ENCODE data around the gene MRPL57.
"Not testable (repeated sequence)": the region's sequence is repeated elsewhere in the genome, so short reads cannot be mapped to it uniquely, and the experiment has no call there.

The MRPL57 gene

DNA sequence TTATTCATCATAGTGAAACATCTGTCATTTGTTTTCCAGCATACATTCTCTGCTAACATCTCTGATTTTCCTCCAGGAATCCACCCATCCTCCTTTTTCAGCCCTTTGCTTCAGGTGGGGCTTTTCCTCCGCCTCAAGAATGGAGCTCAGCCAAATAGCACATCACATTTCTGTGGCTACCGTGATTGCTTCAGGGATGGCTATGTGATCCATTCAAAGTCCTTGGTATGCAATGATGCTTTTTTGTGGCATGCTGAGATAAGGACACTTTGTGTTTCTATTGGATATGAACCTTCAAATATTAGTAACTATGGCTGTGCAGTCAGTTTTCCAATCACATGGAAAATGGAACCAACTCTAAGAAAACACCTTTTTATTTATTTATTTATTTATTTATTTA lies 18.3 kb downstream of the MRPL57 start:
- not testable (repeated sequence) for DNase-seq (ENCODE audit: low read depth in 4 of 4, low spot score in 1 of 4)

- DNase-seq (ENCODE audit: low read depth in 4 of 4, low spot score in 1 of 4), result not testable (repeated sequence)
Measured at GRCh38 chr13:21197606-21198225, 21.3 kb downstream of the MRPL57 start.

DNA sequence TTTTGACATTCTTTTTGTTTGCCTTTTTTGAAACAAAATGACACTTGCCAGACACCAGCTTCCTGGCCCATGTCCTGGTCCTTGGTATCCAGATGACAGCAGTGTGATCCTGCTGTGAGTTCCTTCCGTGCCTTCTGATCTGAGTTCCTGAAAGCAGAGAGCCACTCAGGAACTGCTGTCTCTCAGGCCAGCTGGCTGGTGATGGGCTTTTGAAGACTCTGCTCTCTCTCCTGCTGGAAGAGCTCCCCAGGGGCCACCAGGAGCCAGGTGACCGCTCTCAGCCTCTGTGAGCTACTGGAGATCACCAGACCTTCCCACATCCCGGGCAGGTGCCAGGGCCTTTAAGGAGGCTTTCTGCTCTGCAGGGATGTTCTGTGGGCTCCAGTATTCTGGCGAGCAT lies 21.9 kb downstream of the MRPL57 start:
- DNase-seq (ENCODE audit: low read depth in 4 of 4, low spot score in 1 of 4), result not testable (repeated sequence)

- not testable (repeated sequence) for DNase-seq (ENCODE audit: low read depth in 4 of 4, low spot score in 1 of 4)
Measured at GRCh38 chr13:21201456-21202190, 25.2 kb downstream of the MRPL57 start.

DNA sequence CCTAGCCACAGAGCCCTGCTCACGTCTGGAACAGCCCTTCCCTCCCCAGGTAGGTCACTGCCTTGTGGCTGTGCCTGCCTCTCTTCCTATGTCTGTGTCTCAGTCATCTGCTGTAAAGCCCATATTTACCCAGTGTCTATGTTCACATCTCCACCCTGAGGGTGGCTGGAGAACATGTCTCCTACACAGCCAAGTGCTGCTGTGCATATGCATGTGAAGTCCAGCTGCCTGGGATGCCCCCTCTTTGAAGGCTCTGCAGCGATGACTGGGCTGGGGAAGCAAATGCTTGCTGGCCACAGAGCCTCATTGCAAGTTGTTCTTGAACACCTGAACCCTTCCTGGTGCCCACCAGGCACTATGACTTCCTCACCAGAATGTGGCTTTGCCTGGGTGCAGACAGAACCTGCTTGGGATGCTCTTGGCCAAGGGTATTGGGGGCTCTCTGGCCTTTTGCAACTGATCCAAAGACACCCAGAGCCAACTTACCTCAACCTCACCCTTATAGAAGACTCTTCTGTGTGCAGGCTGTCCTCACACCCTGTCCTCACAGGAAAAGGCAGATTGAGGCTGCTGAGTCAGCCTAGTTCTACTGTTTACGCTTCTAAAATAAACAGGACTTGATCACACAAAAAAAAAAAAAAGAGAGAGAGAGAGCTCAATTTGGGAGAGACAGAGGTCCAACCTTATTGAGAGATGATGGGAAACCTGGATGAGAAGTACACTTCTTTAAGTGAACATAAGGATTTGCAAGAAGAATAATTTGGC lies 26.5 kb downstream of the MRPL57 start:
- no peak for DNase-seq (ENCODE audit: low read depth in 4 of 4, low spot score in 1 of 4)

DNA sequence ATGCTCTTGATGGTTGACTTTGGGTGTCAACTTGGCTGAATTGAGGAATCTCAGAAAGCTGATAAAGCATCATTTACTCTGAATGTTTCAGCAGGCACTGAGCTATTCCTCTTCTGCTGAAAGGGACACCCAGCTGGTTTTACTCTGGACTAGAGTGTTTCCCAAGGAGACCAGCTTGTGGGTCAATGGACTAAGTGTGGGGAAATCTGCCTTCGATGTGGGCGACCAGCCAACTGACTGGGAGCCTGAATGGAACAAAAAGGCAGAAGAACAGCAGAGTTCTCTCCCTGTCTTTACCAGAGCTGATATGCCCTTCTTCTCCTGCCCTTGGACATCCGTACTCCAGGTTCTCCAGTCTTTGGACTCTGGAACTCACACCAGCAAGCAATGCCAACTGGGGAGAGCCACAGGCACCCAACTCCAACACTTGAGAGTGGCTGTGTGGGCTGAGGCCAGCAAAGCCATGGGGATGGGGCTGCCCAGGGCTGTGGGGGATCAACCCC lies 32.2 kb downstream of the MRPL57 start:
- no peak for DNase-seq (ENCODE audit: low read depth in 4 of 4, low spot score in 1 of 4)

GRCh38 chr13:21212138-21212775 lies 35.8 kb downstream of the MRPL57 start:
- DNase-seq (ENCODE audit: low read depth in 4 of 4, low spot score in 1 of 4), result no peak

GRCh38 chr13:21215419-21215818 lies 39.0 kb downstream of the MRPL57 start:
- DNase-seq (ENCODE audit: low read depth in 4 of 4, low spot score in 1 of 4), result not testable (repeated sequence)

DNA sequence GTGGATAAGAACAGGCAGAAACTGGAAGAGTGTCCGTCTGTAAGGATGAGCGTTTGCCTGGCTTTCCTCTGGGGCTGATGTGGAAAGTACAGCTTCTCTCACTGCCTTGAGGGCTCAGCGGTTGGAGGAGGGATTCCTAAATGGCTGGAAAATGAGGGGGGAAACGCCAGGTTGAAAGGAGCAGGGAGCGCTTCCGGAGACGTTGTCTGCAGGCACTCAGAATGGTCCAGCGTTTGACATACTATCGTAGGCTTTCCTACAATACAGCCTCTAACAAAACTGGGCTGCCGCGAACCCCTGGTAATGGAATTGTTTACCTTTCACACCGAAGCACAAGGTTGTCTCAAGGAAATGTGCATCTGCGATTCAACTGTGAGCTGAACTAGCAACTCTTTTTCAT lies 39.9 kb downstream of the MRPL57 start:
- DNase-seq (ENCODE audit: low read depth in 4 of 4, low spot score in 1 of 4), result no peak

DNA sequence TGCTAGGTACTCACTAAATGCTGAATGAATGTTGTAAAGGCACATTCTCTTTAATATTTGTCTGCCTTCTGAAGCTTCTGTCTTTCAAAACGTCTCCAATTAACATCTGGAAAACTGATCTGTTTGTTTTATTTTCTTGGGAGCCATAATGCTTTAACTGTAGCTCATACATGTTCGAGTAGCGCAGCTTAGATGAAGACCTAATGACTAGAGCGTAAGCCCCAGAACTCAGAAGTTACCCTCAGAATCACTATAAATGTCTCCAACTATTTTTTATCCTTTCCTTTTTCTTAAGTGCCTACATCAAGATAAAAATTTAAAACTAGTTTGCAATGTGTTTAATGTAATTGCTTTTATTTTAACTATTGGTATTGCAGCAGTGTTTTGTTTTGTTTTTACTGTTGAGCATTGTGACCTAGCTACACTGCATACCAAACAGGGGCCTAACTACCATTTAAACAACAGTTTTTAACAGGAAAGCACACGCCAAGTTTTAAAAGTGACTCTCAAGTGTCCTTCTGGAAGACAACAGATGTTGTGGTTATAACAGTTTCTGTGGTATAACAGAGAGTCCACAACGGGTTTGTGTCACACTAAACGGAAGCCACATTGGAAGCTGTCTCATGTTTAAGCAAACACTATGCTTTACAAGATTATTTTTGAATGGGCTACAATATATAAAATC lies 42.0 kb downstream of the MRPL57 start:
- no peak for DNase-seq (ENCODE audit: low read depth in 4 of 4, low spot score in 1 of 4)

DNA sequence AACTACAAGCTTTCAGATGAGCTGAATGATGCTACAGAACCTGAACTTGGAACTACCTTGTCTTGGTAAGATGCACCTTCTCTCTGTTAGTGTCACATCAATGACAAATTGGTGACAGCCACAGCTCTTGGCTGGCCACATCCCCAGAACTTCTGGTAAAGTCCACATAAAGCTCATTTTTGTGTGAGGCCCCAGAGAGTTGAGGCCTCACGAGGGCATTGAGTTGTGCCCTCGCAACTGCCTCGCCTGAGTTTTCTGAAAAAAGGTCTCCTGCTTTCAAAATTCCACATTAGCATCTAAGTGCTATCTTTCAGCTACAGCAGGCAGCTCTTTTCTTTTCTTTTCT lies 42.6 kb downstream of the MRPL57 start:
- DNase-seq (ENCODE audit: low read depth in 4 of 4, low spot score in 1 of 4), result no peak

- not testable (repeated sequence) for DNase-seq (ENCODE audit: low read depth in 4 of 4, low spot score in 1 of 4)
Measured at GRCh38 chr13:21219716-21220115, 43.3 kb downstream of the MRPL57 start.

DNA sequence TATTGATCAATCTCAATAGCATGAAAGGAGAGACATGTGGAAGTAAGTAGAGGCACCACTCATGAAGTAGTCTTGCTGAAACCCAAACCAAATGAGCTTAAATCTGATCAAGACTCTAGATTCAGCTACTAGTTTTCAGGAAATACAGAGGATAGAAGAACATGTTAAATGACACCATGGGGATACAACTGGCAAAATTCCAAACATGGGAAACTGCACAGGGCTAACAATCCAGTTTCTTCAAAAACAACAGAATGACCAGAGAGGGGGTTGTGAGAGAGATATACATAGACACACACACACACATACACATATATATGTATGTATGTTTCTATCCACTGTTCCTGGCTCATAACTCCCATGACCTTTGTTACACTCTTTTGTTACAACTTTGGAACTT lies 44.8 kb downstream of the MRPL57 start:
- DNase-seq (ENCODE audit: low read depth in 4 of 4, low spot score in 1 of 4), result no peak

DNA sequence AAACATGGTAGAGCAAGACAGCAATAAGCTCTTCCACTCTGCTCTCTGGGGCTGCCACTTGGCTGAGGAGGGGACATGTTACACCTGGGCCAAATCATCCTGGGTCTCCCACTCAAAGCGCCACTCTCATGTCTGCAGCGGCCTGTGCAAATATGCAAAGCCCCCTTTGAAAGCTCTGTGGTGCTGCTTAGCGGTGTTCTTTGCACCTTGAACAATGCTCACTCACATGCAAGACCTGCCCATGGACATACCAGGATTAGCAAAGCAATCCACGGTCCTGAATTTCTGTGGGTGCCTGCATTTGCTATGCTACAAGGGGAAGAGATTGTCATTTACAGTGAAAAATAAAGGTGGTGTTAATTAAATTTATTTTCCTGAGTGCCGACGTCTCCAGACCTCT lies 48.6 kb downstream of the MRPL57 start:
- DNase-seq (ENCODE audit: low read depth in 4 of 4, low spot score in 1 of 4), result no peak

- no peak for DNase-seq (ENCODE audit: low read depth in 4 of 4, low spot score in 1 of 4)
Measured at GRCh38 chr13:21225841-21226581, 49.6 kb downstream of the MRPL57 start.

GRCh38 chr13:21227917-21228316 lies 51.5 kb downstream of the MRPL57 start:
- no peak for DNase-seq (ENCODE audit: low read depth in 4 of 4, low spot score in 1 of 4)
